Esophagus (tissue), 2 donors: Measurements from ENCODE around the gene KLF17. TPM values are rescaled to one million over a fixed set of nuclear protein-coding genes. Genes with fewer than 3 reads are reported as not detected.

Source experiments
- H3K27ac ChIP-seq, 2 donors: one replicate each; pipeline ENCODE4 v1.5.1; 2013; ENCODE audit warnings: low read depth in 2 of 2, mild to moderate bottlenecking in 2 of 2, inconsistent platforms in 1 of 2, low read length in 1 of 2, moderate library complexity in 1 of 2
- H3K27me3 ChIP-seq, 2 donors: one replicate each; pipeline ENCODE4 v1.6.1; 2013; ENCODE audit warnings: low read length in 2 of 2, control low read depth in 1 of 2, mild to moderate bottlenecking in 1 of 2; ENCODE audit not compliant: insufficient read depth in 2 of 2, control insufficient read depth in 1 of 2
- H3K36me3 ChIP-seq, 2 donors: one replicate each; pipeline ENCODE4 v1.6.1; 2013; ENCODE audit warnings: low read length in 1 of 2; ENCODE audit not compliant: control insufficient read depth in 2 of 2, insufficient read depth in 2 of 2
- H3K4me1 ChIP-seq, 2 donors: one replicate each; pipeline ENCODE4 v1.6.1; 2013; ENCODE audit warnings: low read length in 1 of 2; ENCODE audit not compliant: control insufficient read depth in 2 of 2, insufficient read depth in 2 of 2
- H3K4me3 ChIP-seq, 2 donors: one replicate each; pipeline ENCODE4 v1.5.1; 2013; ENCODE audit warnings: low read length in 2 of 2, mild to moderate bottlenecking in 2 of 2, low read depth in 1 of 2, moderate library complexity in 1 of 2
- H3K9me3 ChIP-seq, 2 donors: one replicate each; pipeline ENCODE4 v1.6.1; 2013; ENCODE audit warnings: mild to moderate bottlenecking in 2 of 2, low read depth in 1 of 2, low read length in 1 of 2, moderate library complexity in 1 of 2; ENCODE audit not compliant: control insufficient read depth in 2 of 2, insufficient read depth in 1 of 2
- WGBS, 2 donors: extraction: QIAGEN DNeasy Blood & Tissue Kit; methylation state at CpG; one replicate each; pipeline ENCODE4 v1.1.7; 2013; 5-methylcytosine and 5-hydroxymethylcytosine counted together
- polyA plus RNA-seq, 2 donors: library from polyadenylated mRNA; stranded (reverse); fragments of 200-250 nt; gene quantifications; one replicate each; pipeline ENCODE4 v1.2.3, GENCODE V29; 2013
- donor health status: healthy with polysubstance abuse.
- donor health status: Bipolar disorder and iron deficiency.

KLF17 gene
- under 1 TPM; 0.02 to 0.14 TPM for polyA plus RNA-seq

- Histone ChIP-seq H3K4me3 (no peak within 1 kb of the TSS), H3K9me3 (no peaks in the 10 kb centered on the region), H3K36me3 (no peaks in the 10 kb centered on the region), H3K4me1 (no peaks in the 10 kb centered on the region), H3K27ac (no peak within 1 kb of the TSS), H3K27me3 (no peaks in the 10 kb centered on the region)
- 96 to 97% methylated on average over 25 of the region's 25 CpGs for WGBS, 2 donors
Observed at GRCh38 chr1:44118682-44119081, at the start of gene KLF17. TSS of gene KLF17 (plus strand) at chr1:44118821. CDS start at chr1:44118908, 87 bp downstream.

GRCh38 chr1:44071461-44071860 is 47.2 kb upstream of the KLF17 start:
- H3K4me1 ChIP-seq = peaks cover 0 to 2% of the 10 kb centered on the region in 2 donors
- no peaks in the 10 kb centered on the region for H3K9me3 ChIP-seq
- H3K36me3 ChIP-seq = no peaks in the 10 kb centered on the region
- no peak overlapping the region for H3K27ac ChIP-seq
- H3K4me3 ChIP-seq = no peak overlapping the region
- peaks cover 0 to 2% of the 10 kb centered on the region in 2 donors for H3K27me3 ChIP-seq
- WGBS, 2 donors = 68 to 77% methylated on average over 3 of the region's 3 CpGs

GRCh38 chr1:44072204-44072603 is 46.4 kb upstream of the KLF17 start:
- Histone ChIP-seq H3K4me3 (no peak overlapping the region), H3K36me3 (no peaks in the 10 kb centered on the region), H3K27ac (no peak overlapping the region), H3K4me1 (peaks cover 0 to 2% of the 10 kb centered on the region in 2 donors), H3K27me3 (peaks cover 0 to 2% of the 10 kb centered on the region in 2 donors), H3K9me3 (no peaks in the 10 kb centered on the region)

- Histone ChIP-seq H3K9me3 (no peaks in the 10 kb centered on the region), H3K4me3 (no peak overlapping the region), H3K27me3 (peaks cover 0 to 2% of the 10 kb centered on the region in 2 donors), H3K4me1 (peaks cover 0 to 2% of the 10 kb centered on the region in 2 donors), H3K27ac (no peak overlapping the region), H3K36me3 (no peaks in the 10 kb centered on the region)
- whole genome bisulfite sequencing, 2 donors = 78 to 81% methylated on average over 2 of the region's 2 CpGs
Observed at GRCh38 chr1:44072821-44073220, 45.8 kb upstream of the KLF17 start.

GRCh38 chr1:44073528-44073927 is 45.1 kb upstream of the KLF17 start:
- Histone ChIP-seq H3K9me3 (no peaks in the 10 kb centered on the region), H3K4me3 (no peak overlapping the region), H3K36me3 (no peaks in the 10 kb centered on the region), H3K27ac (no peak overlapping the region), H3K27me3 (peaks cover 0 to 2% of the 10 kb centered on the region in 2 donors), H3K4me1 (no peaks in the 10 kb centered on the region)
- WGBS, 2 donors = 65% methylated on average over 2 of the region's 2 CpGs

GRCh38 chr1:44074415-44074814 is 44.2 kb upstream of the KLF17 start:
- Histone ChIP-seq H3K27ac (no peak overlapping the region), H3K4me1 (no peaks in the 10 kb centered on the region), H3K4me3 (no peak overlapping the region), H3K9me3 (no peaks in the 10 kb centered on the region), H3K27me3 (peaks cover 0 to 2% of the 10 kb centered on the region in 2 donors), H3K36me3 (no peaks in the 10 kb centered on the region)
- WGBS, 2 donors = 45 to 50% methylated on average over 3 of the region's 3 CpGs

GRCh38 chr1:44076066-44076465 is 42.6 kb upstream of the KLF17 start:
- 62 to 63% methylated on average over 1 of the region's 1 CpG for WGBS, 2 donors
- Histone ChIP-seq H3K27me3 (no peaks in the 10 kb centered on the region), H3K4me3 (no peak overlapping the region), H3K36me3 (no peaks in the 10 kb centered on the region), H3K27ac (no peak overlapping the region), H3K9me3 (no peaks in the 10 kb centered on the region), H3K4me1 (no peaks in the 10 kb centered on the region)

- Histone ChIP-seq H3K4me1 (no peaks in the 10 kb centered on the region), H3K27me3 (no peaks in the 10 kb centered on the region), H3K9me3 (no peaks in the 10 kb centered on the region), H3K4me3 (no peak overlapping the region), H3K36me3 (no peaks in the 10 kb centered on the region), H3K27ac (no peak overlapping the region)
- 86 to 91% methylated on average over 5 of the region's 5 CpGs for WGBS, 2 donors
Observed at GRCh38 chr1:44077421-44077820, 41.2 kb upstream of the KLF17 start.

GRCh38 chr1:44078104-44078503 is 40.5 kb upstream of the KLF17 start:
- H3K36me3 ChIP-seq = no peaks in the 10 kb centered on the region
- 55 to 68% methylated on average over 2 of the region's 2 CpGs for WGBS, 2 donors
- no peak overlapping the region for H3K27ac ChIP-seq
- H3K9me3 ChIP-seq = no peaks in the 10 kb centered on the region
- H3K27me3 ChIP-seq = no peaks in the 10 kb centered on the region
- no peak overlapping the region for H3K4me3 ChIP-seq
- no peaks in the 10 kb centered on the region for H3K4me1 ChIP-seq

GRCh38 chr1:44079566-44079965 is 39.1 kb upstream of the KLF17 start:
- H3K27me3 ChIP-seq = peaks cover 0 to 3% of the 10 kb centered on the region in 2 donors
- H3K36me3 ChIP-seq = no peaks in the 10 kb centered on the region
- WGBS, 2 donors = 84 to 88% methylated on average over 4 of the region's 4 CpGs
- no peak overlapping the region for H3K27ac ChIP-seq
- H3K4me1 ChIP-seq = no peaks in the 10 kb centered on the region
- H3K9me3 ChIP-seq = no peaks in the 10 kb centered on the region
- H3K4me3 ChIP-seq = no peak overlapping the region
